ENCODE results near the gene PRMT3. TPM values are rescaled to one million over a fixed set of nuclear protein-coding genes. Genes with fewer than 3 reads are reported as not detected.

Gene PRMT3
- total RNA-seq, 1 experiment from 2014 or later = 49.5 TPM

DNA sequence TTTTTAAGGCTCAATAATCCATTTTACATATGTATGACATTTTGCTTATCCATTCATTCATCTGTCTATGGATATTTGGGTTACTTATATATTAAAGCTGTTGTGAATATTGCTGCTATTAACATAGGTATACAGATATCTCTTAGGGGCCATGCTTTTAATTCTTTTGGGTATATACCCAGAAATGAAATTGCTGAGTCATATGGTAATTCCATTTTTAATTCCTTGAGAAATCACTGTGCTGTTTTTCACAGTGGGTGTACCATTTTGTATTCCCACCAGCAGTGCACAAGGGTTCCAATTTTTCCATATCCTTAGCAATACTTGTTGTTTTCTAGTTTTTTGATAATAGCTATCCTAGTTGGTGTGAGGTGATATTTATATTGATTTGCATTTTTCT, 19.0 kb downstream of the PRMT3 start:
- H3K9me3 ChIP-seq (replicated peaks) = no peaks in the 10 kb centered on the region
- no peaks in the 10 kb centered on the region for H3K4me1 ChIP-seq
- H3K27me3 ChIP-seq = no peaks in the 10 kb centered on the region
- no peak for DNase-seq
- peaks cover 67% of the 10 kb centered on the region for H3K36me3 ChIP-seq
- no peak overlapping the region for H3K4me3 ChIP-seq
- no peak overlapping the region for H3K27ac ChIP-seq

DNA sequence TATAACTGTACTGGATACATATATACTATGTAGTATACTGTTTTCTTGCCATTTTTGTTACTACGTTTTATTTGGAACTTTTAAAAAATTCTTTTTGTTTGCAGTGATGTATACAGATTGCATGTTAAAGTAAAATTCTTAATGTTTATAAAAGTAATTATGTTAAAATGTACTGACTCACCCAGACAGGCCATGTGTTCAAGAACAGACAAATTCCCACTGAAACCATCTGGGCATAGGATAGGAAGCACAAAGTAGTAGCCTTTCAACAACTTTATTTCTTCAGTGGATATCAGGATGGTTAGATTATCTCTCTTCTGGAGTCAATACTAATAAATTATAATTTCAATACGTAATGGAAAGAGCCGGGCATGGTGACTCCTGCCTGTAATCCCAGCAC, 19.8 kb downstream of the PRMT3 start:
- DNase-seq = no peak
- Histone ChIP-seq H3K36me3 (peaks cover 65% of the 10 kb centered on the region), H3K4me1 (no peaks in the 10 kb centered on the region), H3K4me3 (no peak overlapping the region), H3K9me3 (replicated peaks) (no peaks in the 10 kb centered on the region), H3K27ac (no peak overlapping the region), H3K27me3 (no peaks in the 10 kb centered on the region)

DNA sequence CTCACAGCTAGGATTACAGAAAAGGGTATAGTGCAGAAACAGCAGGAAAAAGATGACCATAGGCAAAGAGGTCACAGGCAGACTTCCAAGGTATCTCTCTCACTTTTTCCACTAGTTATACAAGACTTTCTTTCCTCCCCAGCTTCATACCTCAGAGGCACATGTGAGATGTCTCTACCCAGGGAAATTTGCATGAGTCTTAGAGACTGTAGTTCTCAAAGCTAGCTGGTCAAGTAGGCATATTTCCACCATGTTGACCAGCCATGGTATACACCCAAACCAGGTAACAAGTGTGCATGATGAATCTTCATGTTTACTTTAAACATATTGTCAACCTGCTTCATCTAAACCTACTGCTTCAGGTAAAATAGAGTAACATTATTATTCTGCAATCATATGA, 27.9 kb downstream of the PRMT3 start:
- H3K9me3 ChIP-seq (replicated peaks) = no peaks in the 10 kb centered on the region
- H3K4me1 ChIP-seq = no peaks in the 10 kb centered on the region
- H3K4me3 ChIP-seq = no peak overlapping the region
- no peak for DNase-seq
- peaks cover 3% of the 10 kb centered on the region; the same call in 1 of the 2 replicates for H3K36me3 ChIP-seq
- no peak overlapping the region for H3K27ac ChIP-seq
- no peaks in the 10 kb centered on the region for H3K27me3 ChIP-seq

DNA sequence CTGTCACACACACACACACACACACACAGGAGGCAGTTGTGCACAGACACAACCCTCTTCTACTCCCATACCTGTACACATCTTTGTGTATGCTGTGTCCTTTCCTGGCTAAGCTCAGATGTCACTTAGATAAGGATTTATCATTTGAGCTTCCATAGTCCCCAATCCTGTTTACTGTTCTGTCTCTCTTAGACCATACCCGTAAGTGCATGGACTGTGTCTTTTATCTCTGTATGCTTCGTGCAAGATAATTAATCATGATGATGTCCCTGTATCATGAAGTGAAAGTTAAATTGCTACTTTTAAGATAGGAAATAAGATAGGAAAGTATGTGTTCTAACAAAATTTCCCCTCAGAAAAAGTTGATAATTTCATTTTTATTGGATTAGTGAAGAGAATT, 30.3 kb downstream of the PRMT3 start:
- Histone ChIP-seq H3K4me3 (no peak overlapping the region), H3K9me3 (replicated peaks) (no peaks in the 10 kb centered on the region), H3K4me1 (no peaks in the 10 kb centered on the region), H3K27me3 (no peaks in the 10 kb centered on the region), H3K36me3 (peaks cover 3% of the 10 kb centered on the region), H3K27ac (no peak overlapping the region)
- no peak for DNase-seq

DNA sequence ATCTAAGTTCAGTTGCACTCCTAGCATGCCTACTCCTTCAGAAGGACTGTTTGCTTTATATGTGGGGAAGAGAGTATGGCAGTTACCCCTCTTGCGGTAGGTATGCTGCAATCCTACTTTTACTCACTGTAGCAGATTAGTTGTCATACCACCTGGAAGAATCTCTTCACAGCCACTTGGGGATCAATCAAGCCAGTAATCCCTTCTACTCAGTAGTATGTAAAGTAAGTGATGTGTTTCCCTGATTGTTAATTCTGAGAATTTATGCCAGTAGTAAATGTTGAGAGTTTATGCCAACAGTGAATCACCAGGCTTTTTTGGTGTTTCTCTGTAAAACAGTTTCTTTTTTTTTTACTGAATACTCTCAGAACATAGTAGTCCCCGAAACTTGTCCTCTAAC, 34.4 kb downstream of the PRMT3 start:
- Histone ChIP-seq H3K4me1 (no peaks in the 10 kb centered on the region), H3K4me3 (no peak overlapping the region), H3K27ac (no peak overlapping the region), H3K9me3 (replicated peaks) (no peaks in the 10 kb centered on the region), H3K36me3 (peaks cover 10% of the 10 kb centered on the region; the same call in 1 of the 2 replicates), H3K27me3 (no peaks in the 10 kb centered on the region)
- DNase-seq = no peak

DNA sequence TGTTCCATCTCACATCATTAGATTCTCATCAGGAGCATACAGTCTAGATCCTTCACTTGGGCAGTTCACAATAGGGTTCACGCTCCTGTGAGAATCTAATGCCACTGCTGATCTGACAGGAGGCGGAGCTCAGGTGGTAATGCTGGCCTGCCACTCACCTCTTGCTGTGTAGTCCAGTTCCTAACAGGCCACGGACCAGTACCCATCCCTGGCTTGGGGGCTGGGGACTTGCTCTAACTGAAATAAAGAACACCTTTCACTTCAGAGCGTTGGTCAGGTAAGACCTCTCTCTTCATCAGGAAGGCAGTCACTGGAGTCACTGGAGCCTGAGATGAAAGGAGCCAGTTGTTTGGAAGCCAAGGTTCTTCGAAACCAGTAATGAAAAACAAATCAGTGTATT, 41.7 kb downstream of the PRMT3 start:
- peaks cover 8% of the 10 kb centered on the region for H3K36me3 ChIP-seq
- no peak overlapping the region for H3K27ac ChIP-seq
- no peaks in the 10 kb centered on the region for H3K27me3 ChIP-seq
- no peak for DNase-seq
- no peak overlapping the region for H3K4me3 ChIP-seq
- no peaks in the 10 kb centered on the region for H3K9me3 ChIP-seq (replicated peaks)
- H3K4me1 ChIP-seq = no peaks in the 10 kb centered on the region

DNA sequence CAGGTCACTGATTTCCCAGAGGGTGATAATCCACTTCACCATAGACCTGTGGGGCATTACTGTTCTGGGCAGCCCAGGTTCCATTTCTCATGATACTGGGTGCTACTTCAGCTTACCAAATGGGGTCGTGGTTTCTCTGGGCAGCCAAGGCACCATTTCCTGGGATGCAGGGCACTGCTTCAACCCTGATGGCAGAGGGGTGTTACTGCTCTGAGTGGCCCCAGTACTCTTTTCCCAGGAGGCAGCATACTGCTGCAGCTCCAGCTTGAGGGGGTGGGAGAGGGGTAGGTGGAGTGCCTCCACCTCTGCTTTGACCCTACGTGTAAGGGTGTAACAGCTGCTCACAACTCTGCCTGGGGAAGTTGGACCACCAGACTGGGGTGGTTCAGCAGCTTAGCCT, 51.1 kb downstream of the PRMT3 start:
- Histone ChIP-seq H3K36me3 (peaks cover 25% of the 10 kb centered on the region), H3K27me3 (no peaks in the 10 kb centered on the region), H3K9me3 (replicated peaks) (no peaks in the 10 kb centered on the region; the same call in 1 of the 2 replicates), H3K4me1 (peaks cover 7% of the 10 kb centered on the region; the same call in 1 of the 2 replicates), H3K4me3 (no peak overlapping the region), H3K27ac (no peak overlapping the region)
- DNase-seq = no peak

DNA sequence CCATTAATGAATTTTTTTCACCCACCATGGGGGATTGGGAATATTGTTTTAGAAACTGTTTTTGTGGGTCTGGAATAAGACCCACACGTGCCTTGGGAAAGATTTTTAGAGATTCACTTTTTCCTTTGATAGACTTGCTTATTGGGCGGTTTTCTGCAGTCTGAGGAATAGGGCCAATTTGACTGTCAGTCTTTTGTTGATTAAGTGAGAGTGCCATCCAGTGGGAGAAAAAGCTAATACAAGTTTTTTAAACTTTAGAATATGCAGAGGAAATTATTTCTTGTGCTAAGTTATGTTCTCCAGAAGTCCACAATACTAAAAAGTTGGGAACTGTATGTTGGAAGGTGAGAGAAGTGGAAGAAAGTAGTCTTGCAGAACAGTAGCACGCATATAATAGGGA, 56.1 kb downstream of the PRMT3 start:
- peak; percentile 11 to 61 for DNase-seq
- no peak overlapping the region for H3K27ac ChIP-seq
- H3K4me1 ChIP-seq = no peaks in the 10 kb centered on the region
- no peaks in the 10 kb centered on the region for H3K27me3 ChIP-seq
- H3K36me3 ChIP-seq = 0 out of 2 replicates have a peak, but pooled peaks cover 4% of the 10 kb centered on the region
- no peaks in the 10 kb centered on the region for H3K9me3 ChIP-seq (replicated peaks)
- no peak overlapping the region for H3K4me3 ChIP-seq

DNA sequence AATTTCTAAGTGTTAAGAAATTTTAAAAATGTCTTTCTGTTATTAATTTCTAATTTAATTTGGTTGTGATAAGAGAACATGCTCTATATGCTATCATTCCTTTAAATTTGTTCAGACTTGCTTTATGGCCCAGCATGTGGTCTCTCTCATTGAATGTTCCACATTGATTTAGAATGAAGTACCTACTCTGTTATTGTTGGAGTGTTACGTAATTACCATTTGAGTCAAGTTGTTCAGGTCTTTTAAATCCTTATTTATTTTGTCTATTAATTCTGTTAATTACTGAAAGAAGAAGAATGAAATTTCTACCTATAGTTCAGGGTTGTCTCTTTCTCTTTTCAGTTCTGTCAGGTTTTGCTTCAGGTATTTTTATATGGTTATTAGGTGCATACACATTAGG, 57.0 kb downstream of the PRMT3 start:
- Histone ChIP-seq H3K4me1 (no peaks in the 10 kb centered on the region; the same call in 1 of the 2 replicates), H3K27ac (no peak overlapping the region), H3K4me3 (no peak overlapping the region), H3K27me3 (no peaks in the 10 kb centered on the region), H3K36me3 (peaks cover 8% of the 10 kb centered on the region; the same call in 1 of the 2 replicates), H3K9me3 (replicated peaks) (no peaks in the 10 kb centered on the region)
- DNase-seq = no peak

DNA sequence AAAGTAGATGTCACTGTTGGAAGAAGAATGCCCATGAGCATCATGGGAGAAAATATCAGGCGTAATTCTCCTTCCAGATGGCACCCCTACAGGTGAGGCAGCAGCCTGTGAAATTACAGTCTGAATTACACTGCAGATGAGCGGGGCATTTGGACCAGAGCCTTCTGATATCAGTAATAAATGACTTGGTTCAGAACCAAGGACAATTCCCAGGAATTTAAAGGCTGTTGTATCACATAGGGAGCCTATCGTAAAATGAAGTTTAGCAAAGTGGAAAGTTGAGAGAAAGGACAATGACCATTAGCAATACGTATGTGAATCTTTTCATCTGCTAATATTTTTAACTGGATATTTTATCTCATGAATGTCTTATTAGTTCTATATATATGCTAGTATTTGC, 61.3 kb downstream of the PRMT3 start:
- no peaks in the 10 kb centered on the region for H3K9me3 ChIP-seq (replicated peaks)
- no peaks in the 10 kb centered on the region; the same call in 1 of the 2 replicates for H3K4me1 ChIP-seq
- peaks cover 10% of the 10 kb centered on the region; the same call in 1 of the 2 replicates for H3K36me3 ChIP-seq
- no peak overlapping the region for H3K4me3 ChIP-seq
- H3K27me3 ChIP-seq = no peaks in the 10 kb centered on the region
- no peak overlapping the region for H3K27ac ChIP-seq
- no peak for DNase-seq

DNA sequence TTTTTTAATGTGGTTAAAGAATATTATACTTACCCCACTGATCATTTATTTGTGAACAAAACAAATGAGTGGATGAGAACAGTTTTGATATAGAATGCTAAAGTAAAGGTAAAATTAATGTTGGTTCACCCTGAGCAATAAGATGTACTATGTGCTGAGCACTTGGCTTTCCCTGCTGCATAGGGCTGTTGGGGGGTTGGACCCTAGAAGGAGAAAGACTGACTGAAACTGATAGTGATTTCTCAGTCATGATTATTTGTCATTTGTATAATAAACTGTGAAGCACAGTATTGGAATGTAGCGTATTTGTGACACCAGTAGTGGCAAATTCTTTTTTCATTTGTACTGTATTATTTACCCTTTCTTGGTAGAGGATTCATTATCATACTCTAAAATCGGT, 63.3 kb downstream of the PRMT3 start:
- Histone ChIP-seq H3K27ac (no peak overlapping the region), H3K36me3 (peaks cover 18% of the 10 kb centered on the region), H3K27me3 (no peaks in the 10 kb centered on the region), H3K4me3 (no peak overlapping the region), H3K9me3 (replicated peaks) (no peaks in the 10 kb centered on the region), H3K4me1 (no peaks in the 10 kb centered on the region; the same call in 1 of the 2 replicates)
- no peak for DNase-seq

DNA sequence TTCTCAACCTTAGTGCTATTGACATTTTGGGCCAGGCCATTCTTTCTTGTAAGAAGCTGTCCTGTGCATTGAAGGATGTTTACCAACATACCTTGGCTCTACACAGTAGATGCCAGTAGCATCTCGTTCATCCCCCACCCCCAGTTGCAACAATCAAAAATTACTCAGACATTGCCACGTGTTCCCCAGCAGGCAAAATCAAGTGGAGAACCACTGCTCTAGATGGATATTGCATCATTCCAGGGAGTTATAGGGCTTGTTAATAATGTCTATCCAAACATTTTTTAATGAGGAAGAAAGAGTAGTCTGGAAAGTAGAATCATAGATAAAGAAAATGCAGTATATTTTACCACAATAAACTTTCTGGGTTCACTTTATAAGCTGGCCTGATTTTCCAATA, 64.1 kb downstream of the PRMT3 start:
- Histone ChIP-seq H3K4me1 (no peaks in the 10 kb centered on the region; the same call in 1 of the 2 replicates), H3K4me3 (no peak overlapping the region), H3K27me3 (no peaks in the 10 kb centered on the region), H3K27ac (no peak overlapping the region), H3K36me3 (peaks cover 21% of the 10 kb centered on the region), H3K9me3 (replicated peaks) (no peaks in the 10 kb centered on the region)
- DNase-seq = no peak

DNA sequence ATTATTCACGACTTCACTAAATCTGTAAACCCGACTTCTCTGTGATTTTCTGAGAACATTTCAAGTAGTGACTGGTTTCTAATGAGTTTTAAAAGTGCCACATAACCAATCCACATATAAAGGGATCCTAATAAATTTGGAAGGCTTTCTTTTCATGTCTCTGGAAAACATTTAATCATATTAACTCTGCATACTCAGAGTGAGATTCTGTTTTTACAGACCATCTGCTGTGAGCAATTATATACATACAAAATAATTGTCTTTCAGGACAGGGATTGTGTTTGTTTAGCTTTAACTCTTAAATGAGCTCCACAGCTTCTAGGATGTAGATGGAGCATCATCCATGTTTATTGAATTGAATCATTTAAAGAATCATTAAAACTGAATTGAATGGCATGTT, 65.1 kb downstream of the PRMT3 start:
- H3K27ac ChIP-seq = no peak overlapping the region
- H3K9me3 ChIP-seq (replicated peaks) = no peaks in the 10 kb centered on the region
- no peak for DNase-seq
- no peak overlapping the region for H3K4me3 ChIP-seq
- H3K36me3 ChIP-seq = peaks cover 21% of the 10 kb centered on the region
- H3K4me1 ChIP-seq = no peaks in the 10 kb centered on the region; the same call in 1 of the 2 replicates
- H3K27me3 ChIP-seq = no peaks in the 10 kb centered on the region

DNA sequence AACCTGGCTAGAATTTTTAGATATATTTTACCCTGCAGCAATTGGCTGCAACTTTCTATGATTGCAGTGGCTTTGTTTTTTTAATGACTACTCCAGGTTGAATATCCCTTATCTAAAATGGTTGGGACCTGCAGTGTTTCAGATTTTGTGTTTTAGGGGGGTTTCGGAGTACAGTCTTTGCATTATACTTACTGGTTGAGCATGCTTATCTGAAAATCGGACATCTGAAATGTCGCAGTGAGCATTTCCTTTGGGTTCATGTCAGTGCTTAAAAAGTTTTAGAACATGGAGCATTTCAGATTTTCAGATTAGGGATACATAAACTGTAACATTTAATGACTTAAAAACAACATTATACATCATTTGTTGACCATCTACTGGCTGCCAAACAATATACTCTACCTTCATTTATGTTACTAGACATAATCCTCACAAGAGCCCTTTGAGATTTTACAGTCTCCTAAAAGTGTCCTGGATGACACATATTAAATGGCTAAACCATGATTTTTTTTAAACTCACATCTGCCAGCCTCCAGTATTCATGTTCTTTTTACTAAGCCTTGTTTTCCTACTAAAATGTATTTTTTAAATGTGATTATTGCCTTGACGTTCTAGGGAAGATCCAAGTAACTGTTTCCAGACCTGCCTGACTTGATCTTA, 66.3 kb downstream of the PRMT3 start:
- peaks cover 21% of the 10 kb centered on the region for H3K36me3 ChIP-seq
- no peaks in the 10 kb centered on the region for H3K27me3 ChIP-seq
- H3K4me1 ChIP-seq = no peaks in the 10 kb centered on the region; the same call in 1 of the 2 replicates
- H3K27ac ChIP-seq = no peak overlapping the region
- H3K9me3 ChIP-seq (replicated peaks) = no peaks in the 10 kb centered on the region
- H3K4me3 ChIP-seq = no peak overlapping the region
- no peak for DNase-seq

DNA sequence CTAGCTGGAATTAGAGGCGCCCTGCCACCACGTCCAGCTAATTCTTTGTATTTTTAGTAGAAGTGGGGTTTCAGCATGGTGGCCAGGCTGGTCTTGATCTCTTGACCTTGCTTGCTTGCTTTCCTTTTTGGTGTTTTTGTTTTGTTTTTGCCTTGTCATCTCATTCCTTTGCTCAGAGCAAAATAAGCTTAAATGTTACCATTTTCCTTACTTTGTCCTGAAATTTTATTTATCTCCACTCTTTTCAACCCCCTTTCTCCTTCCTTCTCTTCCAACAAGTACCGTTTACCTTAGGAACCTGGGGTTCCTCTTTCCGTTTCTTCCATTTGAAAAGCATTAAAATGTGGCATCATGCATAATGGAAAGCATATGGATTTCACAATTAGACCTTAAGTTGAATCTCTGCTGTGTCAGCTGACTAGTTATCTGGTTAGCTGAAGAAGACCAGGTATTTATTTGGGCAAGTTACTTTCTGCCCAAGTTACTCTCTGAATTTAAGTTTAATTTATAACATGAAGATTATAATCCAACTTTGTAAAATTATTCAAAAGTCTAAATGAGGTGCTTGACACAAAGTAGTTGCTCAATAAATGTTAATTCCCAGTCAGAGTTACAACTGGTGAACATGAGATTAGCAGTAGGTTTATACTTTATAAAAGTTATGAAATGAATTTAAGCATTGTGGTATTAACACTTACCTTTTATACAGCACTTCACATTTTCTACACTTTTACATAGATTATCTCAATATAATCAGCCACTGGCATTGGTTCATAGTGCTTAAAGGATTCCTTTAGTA, 69.7 kb downstream of the PRMT3 start:
- Histone ChIP-seq H3K4me1 (no peaks in the 10 kb centered on the region), H3K9me3 (replicated peaks) (no peaks in the 10 kb centered on the region), H3K27ac (no peak overlapping the region), H3K27me3 (no peaks in the 10 kb centered on the region), H3K36me3 (peaks cover 17% of the 10 kb centered on the region), H3K4me3 (no peak overlapping the region)
- no peak for DNase-seq
